Stimulated activated naive CD8-positive, alpha-beta T cell treated with anti-CD3 and anti-CD28 coated beads, Interleukin-15, Interleukin-2, amounts not matched to agents 100 U/mL and 50 U/mL, for 24 hours (primary cell): Measurements from ENCODE around the gene ANKRD61.
"Not testable (repeated sequence)": the region's sequence is repeated elsewhere in the genome, so short reads cannot be mapped to it uniquely, and the experiment has no call there.

Experiments used
- ATAC-seq: fragments of 150-1000 bp; cut with Tn5 transposase; one replicate; pipeline ENCODE4 v1.10.0; 2021
- DNase-seq: peaks from one replicate; pipeline ENCODE4 v3.0.0; 2021

ANKRD61 gene

GRCh38 chr7:6030988-6031387 lies at the start of gene ANKRD61:
Gene ANKRD61 (plus strand): TSS chr7:6031376. CDS start chr7:6031376, 0 bp downstream.
- no peak for DNase-seq

GRCh38 chr7:5987061-5987460 lies 44.1 kb upstream of the ANKRD61 start:
- ATAC-seq, DNase-seq: not testable (repeated sequence)

More at GRCh38 chr7:6030988-6031387, at the start of gene ANKRD61:
- ATAC-seq: no peak

GRCh38 chr7:5997210-5997808 lies 33.9 kb upstream of the ANKRD61 start:
- no peak for ATAC-seq
- DNase-seq: no peak

GRCh38 chr7:6007386-6007785 lies 23.8 kb upstream of the ANKRD61 start:
- ATAC-seq: no peak
- DNase-seq: no peak

GRCh38 chr7:6007835-6008590 lies 23.2 kb upstream of the ANKRD61 start:
- not testable (repeated sequence) for DNase-seq, ATAC-seq

- DNase-seq (peak; percentile 96), ATAC-seq (peak; percentile 94)
Observed at GRCh38 chr7:6008668-6009611, 22.2 kb upstream of the ANKRD61 start, which contains the start of the genes AIMP2 and PMS2. Gene AIMP2 (plus strand): TSS chr7:6009272. CDS start chr7:6009364, 92 bp downstream. Gene PMS2 (minus strand): TSS chr7:6009049. CDS start chr7:6009019, 30 bp downstream.

GRCh38 chr7:6010370-6010769 lies 20.8 kb upstream of the ANKRD61 start:
- DNase-seq, ATAC-seq: not testable (repeated sequence)

GRCh38 chr7:6011541-6011940 lies 19.6 kb upstream of the ANKRD61 start:
- DNase-seq (no peak), ATAC-seq (no peak)

GRCh38 chr7:6012355-6013104 lies 18.6 kb upstream of the ANKRD61 start:
- ATAC-seq: no peak
- DNase-seq: no peak

- DNase-seq (no peak), ATAC-seq (no peak)
Observed at GRCh38 chr7:6015917-6016652, 15.1 kb upstream of the ANKRD61 start.

- ATAC-seq: no peak
- DNase-seq: no peak
Observed at GRCh38 chr7:6016653-6016966, 14.6 kb upstream of the ANKRD61 start.

- no peak for ATAC-seq
- DNase-seq: no peak
Observed at GRCh38 chr7:6020371-6021286, 10.5 kb upstream of the ANKRD61 start.

GRCh38 chr7:6022707-6023106 lies 8.5 kb upstream of the ANKRD61 start:
- DNase-seq (no peak), ATAC-seq (no peak)

GRCh38 chr7:6023974-6024435 lies 7.2 kb upstream of the ANKRD61 start:
- ATAC-seq: no peak
- DNase-seq: no peak

- peak; percentile 89 for ATAC-seq
- peak; percentile 65 for DNase-seq
Observed at GRCh38 chr7:6026011-6026819, 5.0 kb upstream of the ANKRD61 start.

- ATAC-seq (no peak), DNase-seq (no peak)
Observed at GRCh38 chr7:6026820-6027311, 4.3 kb upstream of the ANKRD61 start.

- DNase-seq: no peak
- ATAC-seq: no peak
Observed at GRCh38 chr7:6027806-6028365, 3.3 kb upstream of the ANKRD61 start.

- DNase-seq: no peak
- no peak for ATAC-seq
Observed at GRCh38 chr7:6028563-6028962, 2.6 kb upstream of the ANKRD61 start.
